IPS DF 6.9 (cell line): ENCODE results near the gene TPRA1.
"Not testable (repeated sequence)": the region's sequence is repeated elsewhere in the genome, so short reads cannot be mapped to it uniquely, and the experiment has no call there.

Source experiments
- DNase-seq: peaks from one replicate; pipeline ENCODE4 v3.0.0-alpha.2; 2013; ENCODE audit warnings: low read depth, low spot score
- H3K27ac ChIP-seq: one replicate; pipeline ENCODE4 v1.5.1; 2013; ENCODE audit warnings: low read length, control low read depth
- H3K27me3 ChIP-seq: 2 replicates; pipeline ENCODE4 v1.6.1; 2013; ENCODE audit warnings: mild to moderate bottlenecking, low read length; ENCODE audit not compliant: control insufficient read depth, insufficient read depth
- H3K36me3 ChIP-seq: 2 replicates; pipeline ENCODE4 v1.6.1; 2013; ENCODE audit warnings: low read length; ENCODE audit not compliant: control insufficient read depth, insufficient read depth
- H3K4me1 ChIP-seq: 2 replicates; pipeline ENCODE4 v1.6.1; 2013; ENCODE audit warnings: low read length; ENCODE audit not compliant: control insufficient read depth, insufficient read depth
- H3K4me3 ChIP-seq: 2 replicates; pipeline ENCODE4 v1.5.1; 2013; ENCODE audit warnings: mild to moderate bottlenecking, low read length
- H3K9me3 ChIP-seq: 2 replicates; pipeline ENCODE4 v1.6.1; 2013; ENCODE audit warnings: low read length, inconsistent platforms; ENCODE audit not compliant: control insufficient read depth, insufficient read depth
- WGBS: extraction: QIAGEN DNeasy Blood & Tissue Kit; methylation state at CpG from one replicate; pipeline ENCODE4 v1.1.7; 2013; ENCODE audit warnings: mixed read lengths, missing lambda C conversion rate; ENCODE audit not compliant: insufficient read length, insufficient coverage; 5-methylcytosine and 5-hydroxymethylcytosine counted together

The TPRA1 gene

DNA sequence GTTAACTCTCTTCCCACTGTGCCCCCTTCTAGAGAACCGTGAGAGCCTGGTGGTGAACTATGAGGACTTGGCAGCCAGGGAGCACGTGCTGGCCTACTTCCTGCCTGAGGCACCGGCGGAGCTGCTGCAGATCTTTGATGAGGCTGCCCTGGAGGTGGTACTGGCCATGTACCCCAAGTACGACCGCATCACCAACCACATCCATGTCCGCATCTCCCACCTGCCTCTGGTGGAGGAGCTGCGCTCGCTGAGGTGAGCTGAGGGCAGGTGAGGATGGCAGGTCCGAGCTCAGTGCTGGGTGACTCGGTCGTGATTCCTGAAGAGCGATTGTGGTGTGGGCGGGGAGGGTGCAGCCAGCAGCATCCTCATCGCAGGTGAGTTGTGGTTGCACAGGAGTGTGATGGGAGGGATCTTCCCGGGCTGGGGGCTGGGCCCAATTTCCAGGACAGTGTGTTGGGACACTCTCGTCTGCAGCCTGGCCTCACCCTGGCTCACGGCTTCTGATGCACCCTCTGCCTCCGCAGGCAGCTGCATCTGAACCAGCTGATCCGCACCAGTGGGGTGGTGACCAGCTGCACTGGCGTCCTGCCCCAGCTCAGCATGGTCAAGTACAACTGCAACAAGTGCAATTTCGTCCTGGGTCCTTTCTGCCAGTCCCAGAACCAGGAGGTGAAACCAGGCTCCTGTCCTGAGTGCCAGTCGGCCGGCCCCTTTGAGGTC lies 15.7 kb upstream of the TPRA1 start:
- no peak overlapping the region for H3K27ac ChIP-seq
- DNase-seq = no peak
- no peak overlapping the region for H3K4me3 ChIP-seq
- no peaks in the 10 kb centered on the region for H3K9me3 ChIP-seq
- peaks cover 72% of the 10 kb centered on the region for H3K36me3 ChIP-seq
- no peaks in the 10 kb centered on the region for H3K4me1 ChIP-seq
- H3K27me3 ChIP-seq = no peaks in the 10 kb centered on the region
- WGBS = no CpG with 5 or more reads among the region's 24 CpGs

DNA sequence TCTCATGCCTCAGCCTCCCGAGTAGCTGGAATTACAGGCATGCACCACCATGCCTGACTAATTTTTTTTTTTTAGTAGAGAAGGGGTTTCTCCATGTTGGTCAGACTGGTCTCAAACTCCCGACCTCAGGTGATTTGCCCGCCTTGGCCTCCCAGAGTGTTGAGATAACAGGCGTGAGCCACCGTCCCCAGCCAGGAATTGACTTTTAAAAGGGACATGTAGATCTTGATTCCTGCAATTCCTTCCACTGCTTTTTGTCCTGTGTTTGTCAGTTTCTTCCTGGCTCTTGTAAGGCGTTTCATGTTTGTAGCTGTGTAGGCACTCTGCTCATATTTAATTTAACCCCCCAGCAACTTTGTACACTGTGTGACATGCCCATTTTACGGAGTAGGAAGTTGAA lies 15.0 kb upstream of the TPRA1 start:
- DNase-seq, H3K4me3 ChIP-seq, H3K27ac ChIP-seq, H3K9me3 ChIP-seq, H3K27me3 ChIP-seq, H3K4me1 ChIP-seq: not testable (repeated sequence)
- WGBS = no CpG with 5 or more reads among the region's 7 CpGs
- H3K36me3 ChIP-seq = peaks cover 65% of the 10 kb centered on the region

DNA sequence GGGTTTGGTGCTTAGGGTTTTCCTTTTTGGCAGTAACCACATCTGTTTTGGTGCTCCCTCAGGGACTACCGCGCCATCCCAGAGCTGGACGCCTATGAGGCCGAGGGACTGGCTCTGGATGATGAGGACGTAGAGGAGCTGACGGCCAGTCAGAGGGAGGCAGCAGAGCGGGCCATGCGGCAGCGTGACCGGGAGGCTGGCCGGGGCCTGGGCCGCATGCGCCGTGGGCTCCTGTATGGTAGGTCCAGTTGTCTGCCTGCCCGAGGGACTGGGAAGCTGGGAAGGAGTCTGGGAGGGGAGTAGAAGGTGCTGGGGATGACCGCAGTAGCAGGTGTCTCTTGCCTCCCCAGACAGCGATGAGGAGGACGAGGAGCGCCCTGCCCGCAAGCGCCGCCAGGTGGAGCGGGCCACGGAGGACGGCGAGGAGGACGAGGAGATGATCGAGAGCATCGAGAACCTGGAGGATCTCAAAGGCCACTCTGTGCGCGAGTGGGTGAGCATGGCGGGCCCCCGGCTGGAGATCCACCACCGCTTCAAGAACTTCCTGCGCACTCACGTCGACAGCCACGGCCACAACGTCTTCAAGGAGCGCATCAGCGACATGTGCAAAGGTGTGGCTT lies 14.1 kb upstream of the TPRA1 start:
- Histone ChIP-seq H3K27me3 (no peaks in the 10 kb centered on the region), H3K4me1 (0 out of 2 replicates have a peak, but pooled peaks cover 1% of the 10 kb centered on the region), H3K36me3 (peaks cover 63% of the 10 kb centered on the region), H3K4me3 (no peak overlapping the region), H3K27ac (no peak overlapping the region), H3K9me3 (no peaks in the 10 kb centered on the region)
- WGBS = no CpG with 5 or more reads among the region's 41 CpGs
- DNase-seq = no peak

DNA sequence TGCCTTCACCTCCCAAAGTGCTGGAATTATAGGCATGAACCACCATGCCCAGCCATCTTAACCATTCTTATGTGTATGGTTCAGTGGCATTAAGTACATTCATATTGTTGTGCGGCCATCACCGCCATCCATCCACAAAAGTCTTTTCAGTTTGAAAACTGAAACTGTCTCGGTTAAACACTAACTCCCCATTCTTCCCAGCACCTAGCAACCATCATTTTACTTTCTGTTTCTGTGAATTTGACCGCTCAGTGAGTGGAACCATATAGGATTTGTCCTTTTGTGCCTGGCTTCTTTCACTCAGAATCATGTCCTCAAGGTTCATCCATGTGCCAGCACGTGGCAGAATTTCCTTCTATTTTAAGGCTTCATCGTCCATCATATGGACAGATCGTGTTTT lies 13.5 kb upstream of the TPRA1 start:
- Histone ChIP-seq H3K27me3 (no peaks in the 10 kb centered on the region), H3K4me3 (no peak overlapping the region), H3K27ac (no peak overlapping the region), H3K4me1 (0 out of 2 replicates have a peak, but pooled peaks cover 1% of the 10 kb centered on the region), H3K36me3 (peaks cover 61% of the 10 kb centered on the region), H3K9me3 (no peaks in the 10 kb centered on the region)
- no peak for DNase-seq
- no CpG with 5 or more reads among the region's 7 CpGs for WGBS

DNA sequence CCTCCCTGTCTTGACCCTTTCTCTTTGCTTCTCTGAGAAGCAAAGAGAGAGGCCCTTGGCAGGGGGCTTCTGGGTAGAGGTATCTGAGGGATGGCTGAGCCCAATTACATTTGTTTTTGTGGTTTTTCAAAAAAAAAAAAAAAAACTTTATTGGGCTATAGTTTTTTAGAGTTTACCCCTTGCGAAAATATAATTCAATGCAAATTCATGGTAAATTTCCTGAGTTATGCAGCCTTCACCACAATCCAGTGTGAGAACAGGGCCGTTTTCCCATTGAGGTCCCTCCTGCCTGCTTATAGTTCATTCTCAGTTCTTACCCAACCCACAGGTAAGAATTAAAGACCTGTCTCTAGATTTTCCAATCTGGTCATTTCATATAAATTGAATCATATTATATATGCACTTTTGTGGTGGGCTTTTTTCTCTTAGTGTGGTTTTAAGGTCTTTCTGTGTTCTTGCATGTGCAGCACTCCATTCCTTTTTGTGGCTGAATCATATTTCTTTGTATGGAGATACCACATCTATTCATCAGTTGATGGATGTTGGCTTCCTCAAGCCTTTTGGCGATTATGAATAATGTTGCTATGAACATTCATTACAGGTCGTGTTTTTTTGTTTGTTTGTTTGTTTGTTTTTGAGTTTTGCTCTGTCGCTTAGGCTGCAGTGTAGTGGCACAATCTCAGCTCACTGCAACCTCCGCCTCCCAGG lies 10.4 kb upstream of the TPRA1 start:
- H3K4me3 ChIP-seq = no peak overlapping the region

DNA sequence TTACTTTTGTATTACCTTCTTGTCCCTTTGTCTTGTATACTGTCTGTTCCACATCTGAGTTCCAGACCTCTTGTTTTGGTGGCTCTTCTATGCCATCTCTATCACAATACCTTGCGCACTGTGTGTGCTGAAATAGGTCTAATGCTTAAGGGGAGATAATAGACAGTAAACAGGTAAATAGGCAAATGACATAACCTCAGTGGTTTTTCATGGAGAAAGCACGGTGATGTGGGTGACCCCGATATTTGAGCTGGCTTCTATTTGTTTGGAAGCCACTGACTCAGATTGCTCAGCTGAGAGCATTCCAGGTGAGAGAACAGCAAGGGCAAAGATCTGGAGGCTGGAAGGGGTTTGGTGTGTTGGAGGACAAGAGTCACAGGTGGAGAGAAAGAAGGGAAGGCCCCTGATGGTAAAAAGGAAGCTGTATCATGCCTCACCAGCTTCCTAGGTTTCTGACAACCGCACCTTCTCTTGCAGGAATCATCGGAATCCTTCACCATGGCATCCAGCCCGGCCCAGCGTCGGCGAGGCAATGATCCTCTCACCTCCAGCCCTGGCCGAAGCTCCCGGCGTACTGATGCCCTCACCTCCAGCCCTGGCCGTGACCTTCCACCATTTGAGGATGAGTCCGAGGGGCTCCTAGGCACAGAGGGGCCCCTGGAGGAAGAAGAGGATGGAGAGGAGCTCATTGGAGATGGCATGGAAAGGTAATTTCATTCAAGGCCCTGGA lies 8.5 kb upstream of the TPRA1 start:
- Histone ChIP-seq H3K4me1 (0 out of 2 replicates have a peak, but pooled peaks cover 1% of the 10 kb centered on the region), H3K27ac (no peak overlapping the region), H3K36me3 (peaks cover 14% of the 10 kb centered on the region; the same call in 1 of the 2 replicates), H3K9me3 (no peaks in the 10 kb centered on the region), H3K27me3 (no peaks in the 10 kb centered on the region), H3K4me3 (peak overlapping the region; percentile 64; the same call in 1 of the 2 replicates)
- WGBS = no CpG with 5 or more reads among the region's 14 CpGs
- DNase-seq = no peak

More for the DNA sequence above, 10.4 kb upstream of the TPRA1 start:
- no CpG with 5 or more reads among the region's 6 CpGs for WGBS
- H3K27ac ChIP-seq = no peak overlapping the region
- peaks cover 29% of the 10 kb centered on the region for H3K36me3 ChIP-seq
- no peaks in the 10 kb centered on the region for H3K9me3 ChIP-seq
- H3K4me1 ChIP-seq = 0 out of 2 replicates have a peak, but pooled peaks cover 1% of the 10 kb centered on the region
- DNase-seq = no peak
- no peaks in the 10 kb centered on the region for H3K27me3 ChIP-seq

DNA sequence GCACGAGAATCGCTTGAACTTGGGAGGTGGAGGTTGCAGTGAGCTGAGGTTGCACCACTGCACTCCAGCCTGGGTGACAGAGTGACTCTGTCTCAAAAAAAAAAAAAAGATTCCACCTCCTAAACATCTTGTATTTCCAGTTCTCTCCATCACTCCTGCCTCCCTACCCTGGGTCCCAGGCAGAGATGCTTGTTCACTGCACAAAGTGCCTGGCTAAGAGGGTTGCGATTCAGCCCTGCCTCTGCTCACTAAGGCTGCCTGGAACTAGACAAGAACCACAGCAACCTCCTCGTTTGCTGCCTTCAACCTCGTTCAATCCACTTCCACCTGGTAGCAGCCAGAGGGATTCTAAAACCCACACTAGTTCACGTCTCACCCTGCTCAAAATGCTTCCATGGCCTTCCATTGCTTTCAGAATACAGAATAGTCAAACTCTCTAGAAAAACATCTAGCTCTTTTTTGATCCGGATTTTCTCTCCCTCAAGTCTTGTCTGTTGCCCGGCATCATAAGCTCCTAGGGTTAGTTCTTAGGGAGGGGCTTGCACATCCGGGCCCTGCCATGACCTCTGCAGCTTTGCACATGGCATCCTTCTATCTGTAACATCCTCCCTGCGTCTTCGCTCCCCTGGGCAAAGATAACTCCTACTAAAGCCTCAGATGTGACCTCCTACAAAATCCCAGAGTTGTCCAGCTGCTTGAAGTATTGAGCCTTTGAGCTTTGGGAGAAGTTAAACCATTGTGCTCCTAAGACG lies 6.7 kb upstream of the TPRA1 start:
- DNase-seq = no peak
- no peak overlapping the region for H3K27ac ChIP-seq
- 0 out of 2 replicates have a peak, but pooled peaks cover 1% of the 10 kb centered on the region for H3K4me1 ChIP-seq
- no peaks in the 10 kb centered on the region for H3K27me3 ChIP-seq
- H3K36me3 ChIP-seq = peaks cover 9% of the 10 kb centered on the region; the same call in 1 of the 2 replicates
- no CpG with 5 or more reads among the region's 12 CpGs for WGBS
- no peak overlapping the region for H3K4me3 ChIP-seq
- no peaks in the 10 kb centered on the region for H3K9me3 ChIP-seq

DNA sequence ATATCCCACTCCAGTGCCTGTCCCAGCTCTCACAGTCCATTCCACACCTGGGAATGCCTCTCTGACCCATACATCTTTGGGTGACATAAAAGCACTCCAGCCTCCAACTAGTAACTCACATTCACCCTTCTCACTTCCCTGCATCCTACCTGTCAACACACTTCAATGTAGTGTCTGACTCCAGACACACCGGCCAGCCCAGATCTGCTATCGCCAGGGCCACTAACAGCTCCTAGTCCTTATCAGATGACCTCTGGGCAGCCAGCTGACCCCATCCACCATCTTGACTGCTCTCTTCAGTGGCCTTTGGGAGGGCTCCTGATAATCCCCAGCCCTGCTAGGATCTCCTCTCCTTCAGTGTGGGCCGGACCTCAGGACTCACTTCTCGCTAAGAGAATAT lies 4.8 kb upstream of the TPRA1 start:
- peaks cover 1% of the 10 kb centered on the region; the same call in 1 of the 2 replicates for H3K4me1 ChIP-seq
- H3K27me3 ChIP-seq = no peaks in the 10 kb centered on the region
- peaks cover 6% of the 10 kb centered on the region; the same call in 1 of the 2 replicates for H3K36me3 ChIP-seq
- no CpG with 5 or more reads among the region's 4 CpGs for WGBS
- H3K9me3 ChIP-seq = no peaks in the 10 kb centered on the region
- no peak overlapping the region for H3K27ac ChIP-seq
- DNase-seq = no peak
- H3K4me3 ChIP-seq = no peak overlapping the region

DNA sequence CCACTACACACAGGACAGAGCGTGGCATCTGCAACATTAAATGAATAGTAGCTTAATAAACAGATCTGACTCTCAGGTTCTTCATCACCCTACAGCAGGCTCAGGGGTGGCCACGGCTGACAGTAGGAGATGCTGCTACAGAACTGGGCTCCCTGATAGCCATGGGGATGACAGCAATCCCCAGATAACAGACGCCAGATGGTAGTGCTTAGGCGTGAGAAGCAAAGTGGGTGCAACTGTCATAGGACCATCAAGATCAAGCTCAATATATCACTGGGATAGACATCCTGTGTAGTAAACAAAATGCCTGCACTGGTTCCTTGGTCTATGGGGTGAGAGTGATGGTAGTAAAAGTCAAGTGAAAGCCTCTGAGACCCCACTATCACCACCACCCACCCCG lies 2.6 kb upstream of the TPRA1 start:
- no peak overlapping the region for H3K4me3 ChIP-seq
- WGBS = no CpG with 5 or more reads among the region's 5 CpGs
- DNase-seq = no peak
- peaks cover 1% of the 10 kb centered on the region; the same call in 1 of the 2 replicates for H3K4me1 ChIP-seq
- no peak overlapping the region for H3K27ac ChIP-seq
- H3K36me3 ChIP-seq = no peaks in the 10 kb centered on the region
- H3K27me3 ChIP-seq = no peaks in the 10 kb centered on the region
- no peaks in the 10 kb centered on the region for H3K9me3 ChIP-seq
